ENCODE measurements around the gene SPDL1. TPM values are rescaled to one million over a fixed set of nuclear protein-coding genes. Genes with fewer than 3 reads are reported as not detected.
"Not testable (repeated sequence)": the region's sequence is repeated elsewhere in the genome, so short reads cannot be mapped to it uniquely, and the experiment has no call there.

SPDL1 gene
- total and polyA plus RNA-seq, 2 donors: 9.5 to 29.8 TPM

DNA sequence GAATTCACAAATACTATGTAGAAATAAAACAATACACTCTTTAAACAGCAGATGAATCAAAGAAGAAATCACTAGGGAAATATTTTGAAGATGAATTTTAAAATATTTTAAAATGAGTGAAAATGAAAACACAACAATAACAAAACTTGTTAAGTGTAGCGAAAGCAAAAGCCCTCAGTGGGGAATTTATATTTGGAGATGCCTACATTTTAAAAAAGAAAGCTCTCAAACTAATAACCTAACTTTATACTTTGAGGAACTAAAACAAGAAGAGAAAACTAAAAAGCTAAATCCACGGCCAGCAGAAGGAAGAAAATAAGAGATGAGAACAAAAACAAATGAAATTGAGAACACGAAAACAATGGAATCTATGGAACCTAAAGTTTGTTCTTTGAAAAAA lies 22.7 kb downstream of the SPDL1 start:
- Histone ChIP-seq H3K4me1 (ENCODE audit: control insufficient read depth in 2 of 2, insufficient read depth in 2 of 2, low read length in 2 of 2) (no peaks in the 10 kb centered on the region), H3K27ac (ENCODE audit: low read depth in 1 of 2, low read length in 1 of 2) (no peak overlapping the region), H3K4me3 (ENCODE audit: low read length in 2 of 2) (no peak overlapping the region), H3K27me3 (ENCODE audit: control insufficient read depth in 2 of 2, insufficient read depth in 1 of 2, low read length in 1 of 2) (no peaks in the 10 kb centered on the region), H3K36me3 (ENCODE audit: control insufficient read depth in 2 of 2, insufficient read depth in 2 of 2, low read length in 1 of 2) (peaks cover 9 to 17% of the 10 kb centered on the region in 2 donors), H3K9me3 (ENCODE audit: control insufficient read depth in 2 of 2, insufficient read depth in 1 of 2, low read length in 1 of 2) (no peaks in the 10 kb centered on the region)
- WGBS: 95% methylated on average over 3 of the region's 3 CpGs
- no peak for DNase-seq (ENCODE audit: low read depth in 6 of 9, low spot score in 9 of 9)

DNA sequence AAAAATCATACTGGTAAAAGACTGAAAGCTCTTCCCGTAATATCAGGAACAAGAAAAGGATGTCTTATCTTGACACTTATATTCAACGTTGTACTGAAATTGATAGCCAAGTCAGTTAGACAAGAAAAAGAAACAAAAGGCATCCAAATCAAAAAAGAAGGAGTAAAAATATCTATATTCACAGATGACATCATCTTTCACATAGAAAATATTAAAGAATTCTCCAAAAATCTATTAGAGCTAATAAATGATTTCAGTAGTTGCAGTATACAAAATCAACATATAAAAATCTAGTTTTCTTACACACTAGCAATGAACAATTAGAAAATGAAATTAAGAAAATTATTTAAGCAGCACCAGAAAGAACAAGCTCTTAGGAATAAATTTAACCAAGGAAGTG lies 24.3 kb downstream of the SPDL1 start:
- H3K4me3 ChIP-seq (ENCODE audit: low read length in 2 of 2): no peak overlapping the region
- H3K9me3 ChIP-seq (ENCODE audit: control insufficient read depth in 2 of 2, insufficient read depth in 1 of 2, low read length in 1 of 2): no peaks in the 10 kb centered on the region
- DNase-seq (ENCODE audit: low read depth in 6 of 9, low spot score in 9 of 9): no peak
- no peaks in the 10 kb centered on the region for H3K4me1 ChIP-seq (ENCODE audit: control insufficient read depth in 2 of 2, insufficient read depth in 2 of 2, low read length in 2 of 2)
- no peak overlapping the region for H3K27ac ChIP-seq (ENCODE audit: low read depth in 1 of 2, low read length in 1 of 2)
- 89% methylated on average over 2 of the region's 2 CpGs for WGBS
- peaks cover 5 to 6% of the 10 kb centered on the region in 2 donors for H3K36me3 ChIP-seq (ENCODE audit: control insufficient read depth in 2 of 2, insufficient read depth in 2 of 2, low read length in 1 of 2)
- no peaks in the 10 kb centered on the region for H3K27me3 ChIP-seq (ENCODE audit: control insufficient read depth in 2 of 2, insufficient read depth in 1 of 2, low read length in 1 of 2)

GRCh38 chr5:169609716-169610115 lies 26.1 kb downstream of the SPDL1 start:
- H3K27me3 ChIP-seq (ENCODE audit: control insufficient read depth in 2 of 2, insufficient read depth in 1 of 2, low read length in 1 of 2): no peaks in the 10 kb centered on the region
- H3K36me3 ChIP-seq (ENCODE audit: control insufficient read depth in 2 of 2, insufficient read depth in 2 of 2, low read length in 1 of 2): peaks cover 3% of the 10 kb centered on the region in 2 donors
- DNase-seq (ENCODE audit: low read depth in 6 of 9, low spot score in 9 of 9): no peak
- H3K9me3 ChIP-seq (ENCODE audit: control insufficient read depth in 2 of 2, insufficient read depth in 1 of 2, low read length in 1 of 2): no peaks in the 10 kb centered on the region
- 96% methylated on average over 3 of the region's 3 CpGs for WGBS
- H3K4me3 ChIP-seq (ENCODE audit: low read length in 2 of 2): no peak overlapping the region
- H3K4me1 ChIP-seq (ENCODE audit: control insufficient read depth in 2 of 2, insufficient read depth in 2 of 2, low read length in 2 of 2): no peaks in the 10 kb centered on the region
- H3K27ac ChIP-seq (ENCODE audit: low read depth in 1 of 2, low read length in 1 of 2): no peak overlapping the region

DNA sequence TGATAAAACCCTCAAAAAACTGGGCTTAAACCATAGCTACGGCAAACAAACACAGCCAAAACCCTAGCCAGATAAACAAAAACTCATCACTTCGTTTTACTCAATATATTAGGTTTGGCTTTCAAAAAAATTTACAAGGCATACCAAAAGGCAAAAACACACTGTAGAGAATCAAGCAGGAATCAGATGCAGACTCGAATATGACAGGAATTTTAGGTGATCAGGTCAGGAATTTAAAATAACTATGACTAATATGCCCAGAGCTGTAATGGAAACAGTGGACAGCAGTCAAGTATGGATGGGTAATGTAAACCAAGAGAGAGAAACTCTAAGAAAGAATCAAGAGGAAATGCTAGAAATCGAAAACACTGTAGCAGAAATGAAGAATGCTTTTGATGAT lies 27.0 kb downstream of the SPDL1 start:
- Histone ChIP-seq H3K36me3 (ENCODE audit: control insufficient read depth in 2 of 2, insufficient read depth in 2 of 2, low read length in 1 of 2) (peaks cover 3% of the 10 kb centered on the region in 2 donors), H3K4me3 (ENCODE audit: low read length in 2 of 2) (no peak overlapping the region), H3K27me3 (ENCODE audit: control insufficient read depth in 2 of 2, insufficient read depth in 1 of 2, low read length in 1 of 2) (no peaks in the 10 kb centered on the region), H3K9me3 (ENCODE audit: control insufficient read depth in 2 of 2, insufficient read depth in 1 of 2, low read length in 1 of 2) (no peaks in the 10 kb centered on the region), H3K27ac (ENCODE audit: low read depth in 1 of 2, low read length in 1 of 2) (no peak overlapping the region), H3K4me1 (ENCODE audit: control insufficient read depth in 2 of 2, insufficient read depth in 2 of 2, low read length in 2 of 2) (no peaks in the 10 kb centered on the region)
- 91% methylated on average over 4 of the region's 4 CpGs for WGBS
- no peak for DNase-seq (ENCODE audit: low read depth in 6 of 9, low spot score in 9 of 9)

- Histone ChIP-seq H3K4me1 (ENCODE audit: control insufficient read depth in 2 of 2, insufficient read depth in 2 of 2, low read length in 2 of 2) (no peaks in the 10 kb centered on the region), H3K36me3 (ENCODE audit: control insufficient read depth in 2 of 2, insufficient read depth in 2 of 2, low read length in 1 of 2) (no peaks in the 10 kb centered on the region), H3K27ac (ENCODE audit: low read depth in 1 of 2, low read length in 1 of 2) (no peak overlapping the region), H3K27me3 (ENCODE audit: control insufficient read depth in 2 of 2, insufficient read depth in 1 of 2, low read length in 1 of 2) (no peaks in the 10 kb centered on the region), H3K9me3 (ENCODE audit: control insufficient read depth in 2 of 2, insufficient read depth in 1 of 2, low read length in 1 of 2) (no peaks in the 10 kb centered on the region), H3K4me3 (ENCODE audit: low read length in 2 of 2) (no peak overlapping the region)
- no peak for DNase-seq (ENCODE audit: low read depth in 6 of 9, low spot score in 9 of 9)
- 94% methylated on average over 1 of the region's 1 CpG for WGBS
Measured at GRCh38 chr5:169615561-169615960, 32.0 kb downstream of the SPDL1 start.

DNA sequence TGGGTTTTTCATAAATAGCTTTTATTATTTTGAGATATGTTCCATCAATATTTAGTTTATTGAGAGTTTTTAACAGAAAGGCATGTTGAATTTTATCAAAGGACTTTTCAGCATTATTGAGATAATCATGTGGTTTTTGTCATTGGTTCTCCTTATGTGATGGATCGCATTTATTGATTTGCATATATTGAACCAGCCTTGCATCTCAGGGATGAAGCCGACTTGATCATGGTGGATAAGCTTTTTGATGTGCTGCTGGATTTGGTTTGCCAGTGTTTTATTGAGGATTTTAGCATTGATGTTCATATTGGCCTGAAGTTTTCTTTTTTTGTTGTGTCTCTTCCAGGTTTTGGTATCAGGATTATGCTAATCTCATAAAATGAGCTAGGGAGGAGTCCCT lies 40.7 kb downstream of the SPDL1 start:
- WGBS: 96% methylated on average over 2 of the region's 2 CpGs
- not testable (repeated sequence) for H3K36me3 ChIP-seq (ENCODE audit: control insufficient read depth in 2 of 2, insufficient read depth in 2 of 2, low read length in 1 of 2)

DNA sequence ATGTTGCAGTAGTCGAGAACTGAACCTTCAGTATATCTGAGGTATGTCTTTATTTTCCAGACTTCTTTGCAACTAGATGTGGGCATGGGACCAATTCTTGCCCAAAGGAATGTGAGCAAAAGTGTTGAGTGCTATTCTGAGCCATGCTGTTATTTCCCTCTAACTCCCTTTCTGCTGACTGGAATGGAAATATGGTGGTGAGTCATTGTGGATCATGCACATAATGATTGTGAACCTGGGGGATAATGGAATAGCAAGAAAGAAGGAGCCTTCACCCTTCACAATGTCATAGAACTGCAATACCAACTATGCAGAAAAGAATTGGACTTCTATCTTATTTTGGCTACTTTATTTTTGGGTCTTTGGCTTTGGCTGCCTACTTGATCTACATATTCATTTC lies 43.2 kb downstream of the SPDL1 start:
- Histone ChIP-seq H3K9me3 (ENCODE audit: control insufficient read depth in 2 of 2, insufficient read depth in 1 of 2, low read length in 1 of 2) (no peaks in the 10 kb centered on the region), H3K4me3 (ENCODE audit: low read length in 2 of 2) (no peak overlapping the region), H3K36me3 (ENCODE audit: control insufficient read depth in 2 of 2, insufficient read depth in 2 of 2, low read length in 1 of 2) (no peaks in the 10 kb centered on the region), H3K27ac (ENCODE audit: low read depth in 1 of 2, low read length in 1 of 2) (no peak overlapping the region), H3K27me3 (ENCODE audit: control insufficient read depth in 2 of 2, insufficient read depth in 1 of 2, low read length in 1 of 2) (no peaks in the 10 kb centered on the region), H3K4me1 (ENCODE audit: control insufficient read depth in 2 of 2, insufficient read depth in 2 of 2, low read length in 2 of 2) (no peaks in the 10 kb centered on the region)
- WGBS: 99% methylated on average over 1 of the region's 1 CpG
- DNase-seq (ENCODE audit: low read depth in 6 of 9, low spot score in 9 of 9): no peak

More for the DNA sequence above, 40.7 kb downstream of the SPDL1 start:
- not testable (repeated sequence) for H3K27me3 ChIP-seq (ENCODE audit: control insufficient read depth in 2 of 2, insufficient read depth in 1 of 2, low read length in 1 of 2); H3K4me3 ChIP-seq (ENCODE audit: low read length in 2 of 2); H3K27ac ChIP-seq (ENCODE audit: low read depth in 1 of 2, low read length in 1 of 2); DNase-seq (ENCODE audit: low read depth in 6 of 9, low spot score in 9 of 9); H3K4me1 ChIP-seq (ENCODE audit: control insufficient read depth in 2 of 2, insufficient read depth in 2 of 2, low read length in 2 of 2); H3K9me3 ChIP-seq (ENCODE audit: control insufficient read depth in 2 of 2, insufficient read depth in 1 of 2, low read length in 1 of 2)

DNA sequence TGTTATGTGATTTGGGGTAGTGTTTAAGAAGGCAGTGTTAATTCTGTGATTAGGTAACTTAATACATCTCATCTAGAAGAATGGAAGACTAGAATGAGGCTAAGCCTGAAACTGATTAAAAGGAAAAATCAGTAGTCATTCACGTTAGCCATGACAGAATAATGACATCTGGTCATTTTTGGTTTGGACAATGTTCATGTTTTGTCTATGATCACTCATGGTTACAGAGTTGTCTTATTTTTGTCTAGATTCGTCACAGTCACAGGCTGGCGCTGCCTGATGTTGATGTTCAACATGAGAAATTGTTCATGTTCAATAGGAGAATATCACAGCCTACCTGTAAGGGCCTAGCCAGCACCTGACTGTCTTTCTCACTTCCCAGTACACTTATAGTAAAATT lies 44.0 kb downstream of the SPDL1 start:
- Histone ChIP-seq H3K4me1 (ENCODE audit: control insufficient read depth in 2 of 2, insufficient read depth in 2 of 2, low read length in 2 of 2) (no peaks in the 10 kb centered on the region), H3K4me3 (ENCODE audit: low read length in 2 of 2) (no peak overlapping the region), H3K27me3 (ENCODE audit: control insufficient read depth in 2 of 2, insufficient read depth in 1 of 2, low read length in 1 of 2) (no peaks in the 10 kb centered on the region), H3K27ac (ENCODE audit: low read depth in 1 of 2, low read length in 1 of 2) (no peak overlapping the region), H3K9me3 (ENCODE audit: control insufficient read depth in 2 of 2, insufficient read depth in 1 of 2, low read length in 1 of 2) (no peaks in the 10 kb centered on the region), H3K36me3 (ENCODE audit: control insufficient read depth in 2 of 2, insufficient read depth in 2 of 2, low read length in 1 of 2) (no peaks in the 10 kb centered on the region)
- WGBS: 93% methylated on average over 3 of the region's 3 CpGs
- DNase-seq (ENCODE audit: low read depth in 6 of 9, low spot score in 9 of 9): no peak

- Histone ChIP-seq H3K4me3 (ENCODE audit: low read length in 2 of 2) (no peak overlapping the region), H3K4me1 (ENCODE audit: control insufficient read depth in 2 of 2, insufficient read depth in 2 of 2, low read length in 2 of 2) (no peaks in the 10 kb centered on the region), H3K9me3 (ENCODE audit: control insufficient read depth in 2 of 2, insufficient read depth in 1 of 2, low read length in 1 of 2) (no peaks in the 10 kb centered on the region), H3K27ac (ENCODE audit: low read depth in 1 of 2, low read length in 1 of 2) (no peak overlapping the region), H3K27me3 (ENCODE audit: control insufficient read depth in 2 of 2, insufficient read depth in 1 of 2, low read length in 1 of 2) (no peaks in the 10 kb centered on the region), H3K36me3 (ENCODE audit: control insufficient read depth in 2 of 2, insufficient read depth in 2 of 2, low read length in 1 of 2) (no peaks in the 10 kb centered on the region)
- WGBS: 97% methylated on average over 2 of the region's 2 CpGs
- DNase-seq (ENCODE audit: low read depth in 6 of 9, low spot score in 9 of 9): no peak
Measured at GRCh38 chr5:169628892-169629291, 45.3 kb downstream of the SPDL1 start.
